Measurements from ENCODE around the gene FAM124A. TPM values are rescaled to one million over a fixed set of nuclear protein-coding genes. Genes with fewer than 3 reads are reported as not detected.

FAM124A gene
- total and polyA plus RNA-seq, 10 of the 15 experiments (the other 5 are each of a cell fraction or from before 2014, with no cell fraction given): not detected

DNA sequence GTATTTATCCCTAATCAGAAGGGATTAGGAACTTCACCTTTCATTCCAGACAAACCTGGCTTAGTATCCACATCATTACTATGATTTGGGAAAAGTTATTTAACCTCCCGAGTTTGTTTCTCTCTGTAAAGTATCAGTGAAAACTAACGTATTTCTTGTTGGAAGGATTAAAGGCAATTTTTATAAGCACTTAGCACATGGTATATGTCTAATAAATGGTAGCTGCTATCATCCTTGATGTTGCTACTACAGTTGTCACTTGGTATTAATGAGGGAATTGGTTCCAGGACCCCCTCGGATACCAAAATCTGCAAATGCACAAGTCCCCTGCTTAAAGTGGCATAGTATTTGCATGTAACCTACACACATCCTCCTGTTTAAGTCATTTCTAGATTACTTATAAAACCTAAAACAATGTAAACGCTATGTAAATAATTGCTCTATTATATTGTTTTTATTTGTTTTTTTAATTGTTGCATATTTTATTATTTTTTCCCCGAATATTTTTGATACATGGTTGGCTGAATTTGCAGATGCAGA is 42.7 kb upstream of the FAM124A start:
- FAIRE-seq (no peak), DNase-seq (ENCODE audit: low read depth, low spot score) (no peak), ATAC-seq (no peak)
- Histone ChIP-seq H3K36me3 (ENCODE audit: control insufficient read depth in 2 of 2, insufficient read depth in 2 of 2, low read length in 1 of 2) (no peaks in the 10 kb centered on the region), H3K4me2 (ENCODE audit: control insufficient read depth, insufficient read depth) (no peak overlapping the region), H3K27ac (ENCODE audit: control insufficient read depth, insufficient read depth) (no peak overlapping the region), H4K20me1 (ENCODE audit: control insufficient read depth, insufficient read depth) (no peaks in the 10 kb centered on the region), H3K79me2 (ENCODE audit: control insufficient read depth, insufficient read depth, low read length) (no peaks in the 10 kb centered on the region), H2AFZ (ENCODE audit: control insufficient read depth, low read depth, low read length) (no peak overlapping the region), H3K27me3 (replicated peaks in 1 of 2; ENCODE audit: control insufficient read depth in 2 of 2, insufficient read depth in 2 of 2, low read length in 1 of 2) (no peaks in the 10 kb centered on the region), H3K9me3 (replicated peaks; ENCODE audit: control insufficient read depth, insufficient read depth, low read length) (no peaks in the 10 kb centered on the region; the same call in 2 of the 3 replicates), H3K4me3 (no peak overlapping the region), H3K4me1 (ENCODE audit: control insufficient read depth, insufficient read depth, low read length) (no peaks in the 10 kb centered on the region), H3K9ac (ENCODE audit: control insufficient read depth, insufficient read depth, low read length) (no peak overlapping the region)
- POLR2A ChIA-PET: no interaction called here
- intact Hi-C loops (cut with micrococcal nuclease; ENCODE audit: unreplicated experiment): no loop called here
- in situ Hi-C loops (cut with MboI): no loop called here
- no peak for TF ChIP-seq MTA2 (IDR thresholded peaks at IDR 0.05; ENCODE audit: low read depth)
- no peak for TF ChIP-seq NFXL1 (IDR thresholded peaks at IDR 0.05; ENCODE audit: borderline replicate concordance)
- TF ChIP-seq BCL11A (IDR thresholded peaks at IDR 0.05; ENCODE audit: low read depth, low read length): no peak
- no peak for TF ChIP-seq KLF5 (IDR thresholded peaks at IDR 0.05; ENCODE audit: partially characterized antibody)
- no peak for TF ChIP-seq BMI1 (IDR thresholded peaks at IDR 0.05; ENCODE audit: borderline replicate concordance)
- TF ChIP-seq POU2F2 (IDR thresholded peaks at IDR 0.05; ENCODE audit: borderline replicate concordance, low read depth, low read length): no peak
- TF ChIP-seq HDGF (IDR thresholded peaks at IDR 0.05): no peak
- TF ChIP-seq, protein P1, sequence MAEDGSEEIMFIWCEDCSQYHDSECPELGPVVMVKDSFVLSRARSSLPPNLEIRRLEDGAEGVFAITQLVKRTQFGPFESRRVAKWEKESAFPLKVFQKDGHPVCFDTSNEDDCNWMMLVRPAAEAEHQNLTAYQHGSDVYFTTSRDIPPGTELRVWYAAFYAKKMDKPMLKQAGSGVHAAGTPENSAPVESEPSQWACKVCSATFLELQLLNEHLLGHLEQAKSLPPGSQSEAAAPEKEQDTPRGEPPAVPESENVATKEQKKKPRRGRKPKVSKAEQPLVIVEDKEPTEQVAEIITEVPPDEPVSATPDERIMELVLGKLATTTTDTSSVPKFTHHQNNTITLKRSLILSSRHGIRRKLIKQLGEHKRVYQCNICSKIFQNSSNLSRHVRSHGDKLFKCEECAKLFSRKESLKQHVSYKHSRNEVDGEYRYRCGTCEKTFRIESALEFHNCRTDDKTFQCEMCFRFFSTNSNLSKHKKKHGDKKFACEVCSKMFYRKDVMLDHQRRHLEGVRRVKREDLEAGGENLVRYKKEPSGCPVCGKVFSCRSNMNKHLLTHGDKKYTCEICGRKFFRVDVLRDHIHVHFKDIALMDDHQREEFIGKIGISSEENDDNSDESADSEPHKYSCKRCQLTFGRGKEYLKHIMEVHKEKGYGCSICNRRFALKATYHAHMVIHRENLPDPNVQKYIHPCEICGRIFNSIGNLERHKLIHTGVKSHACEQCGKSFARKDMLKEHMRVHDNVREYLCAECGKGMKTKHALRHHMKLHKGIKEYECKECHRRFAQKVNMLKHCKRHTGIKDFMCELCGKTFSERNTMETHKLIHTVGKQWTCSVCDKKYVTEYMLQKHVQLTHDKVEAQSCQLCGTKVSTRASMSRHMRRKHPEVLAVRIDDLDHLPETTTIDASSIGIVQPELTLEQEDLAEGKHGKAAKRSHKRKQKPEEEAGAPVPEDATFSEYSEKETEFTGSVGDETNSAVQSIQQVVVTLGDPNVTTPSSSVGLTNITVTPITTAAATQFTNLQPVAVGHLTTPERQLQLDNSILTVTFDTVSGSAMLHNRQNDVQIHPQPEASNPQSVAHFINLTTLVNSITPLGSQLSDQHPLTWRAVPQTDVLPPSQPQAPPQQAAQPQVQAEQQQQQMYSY (CRISPR knock-in tag; IDR thresholded peaks at IDR 0.05): no peak
- no peak for TF ChIP-seq CBFB (IDR thresholded peaks at IDR 0.05; ENCODE audit: low read depth)
- TF ChIP-seq, protein P2, sequence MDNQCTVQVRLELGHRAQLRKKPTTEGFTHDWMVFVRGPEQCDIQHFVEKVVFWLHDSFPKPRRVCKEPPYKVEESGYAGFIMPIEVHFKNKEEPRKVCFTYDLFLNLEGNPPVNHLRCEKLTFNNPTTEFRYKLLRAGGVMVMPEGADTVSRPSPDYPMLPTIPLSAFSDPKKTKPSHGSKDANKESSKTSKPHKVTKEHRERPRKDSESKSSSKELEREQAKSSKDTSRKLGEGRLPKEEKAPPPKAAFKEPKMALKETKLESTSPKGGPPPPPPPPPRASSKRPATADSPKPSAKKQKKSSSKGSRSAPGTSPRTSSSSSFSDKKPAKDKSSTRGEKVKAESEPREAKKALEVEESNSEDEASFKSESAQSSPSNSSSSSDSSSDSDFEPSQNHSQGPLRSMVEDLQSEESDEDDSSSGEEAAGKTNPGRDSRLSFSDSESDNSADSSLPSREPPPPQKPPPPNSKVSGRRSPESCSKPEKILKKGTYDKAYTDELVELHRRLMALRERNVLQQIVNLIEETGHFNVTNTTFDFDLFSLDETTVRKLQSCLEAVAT (IDR thresholded peaks at IDR 0.05): no peak
- TF ChIP-seq PML (IDR thresholded peaks at IDR 0.05; ENCODE audit: low read length): no peak
- TF ChIP-seq, protein P3, sequence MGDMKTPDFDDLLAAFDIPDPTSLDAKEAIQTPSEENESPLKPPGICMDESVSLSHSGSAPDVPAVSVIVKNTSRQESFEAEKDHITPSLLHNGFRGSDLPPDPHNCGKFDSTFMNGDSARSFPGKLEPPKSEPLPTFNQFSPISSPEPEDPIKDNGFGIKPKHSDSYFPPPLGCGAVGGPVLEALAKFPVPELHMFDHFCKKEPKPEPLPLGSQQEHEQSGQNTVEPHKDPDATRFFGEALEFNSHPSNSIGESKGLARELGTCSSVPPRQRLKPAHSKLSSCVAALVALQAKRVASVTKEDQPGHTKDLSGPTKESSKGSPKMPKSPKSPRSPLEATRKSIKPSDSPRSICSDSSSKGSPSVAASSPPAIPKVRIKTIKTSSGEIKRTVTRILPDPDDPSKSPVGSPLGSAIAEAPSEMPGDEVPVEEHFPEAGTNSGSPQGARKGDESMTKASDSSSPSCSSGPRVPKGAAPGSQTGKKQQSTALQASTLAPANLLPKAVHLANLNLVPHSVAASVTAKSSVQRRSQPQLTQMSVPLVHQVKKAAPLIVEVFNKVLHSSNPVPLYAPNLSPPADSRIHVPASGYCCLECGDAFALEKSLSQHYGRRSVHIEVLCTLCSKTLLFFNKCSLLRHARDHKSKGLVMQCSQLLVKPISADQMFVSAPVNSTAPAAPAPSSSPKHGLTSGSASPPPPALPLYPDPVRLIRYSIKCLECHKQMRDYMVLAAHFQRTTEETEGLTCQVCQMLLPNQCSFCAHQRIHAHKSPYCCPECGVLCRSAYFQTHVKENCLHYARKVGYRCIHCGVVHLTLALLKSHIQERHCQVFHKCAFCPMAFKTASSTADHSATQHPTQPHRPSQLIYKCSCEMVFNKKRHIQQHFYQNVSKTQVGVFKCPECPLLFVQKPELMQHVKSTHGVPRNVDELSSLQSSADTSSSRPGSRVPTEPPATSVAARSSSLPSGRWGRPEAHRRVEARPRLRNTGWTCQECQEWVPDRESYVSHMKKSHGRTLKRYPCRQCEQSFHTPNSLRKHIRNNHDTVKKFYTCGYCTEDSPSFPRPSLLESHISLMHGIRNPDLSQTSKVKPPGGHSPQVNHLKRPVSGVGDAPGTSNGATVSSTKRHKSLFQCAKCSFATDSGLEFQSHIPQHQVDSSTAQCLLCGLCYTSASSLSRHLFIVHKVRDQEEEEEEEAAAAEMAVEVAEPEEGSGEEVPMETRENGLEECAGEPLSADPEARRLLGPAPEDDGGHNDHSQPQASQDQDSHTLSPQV (IDR thresholded peaks at IDR 0.05): no peak
- TF ChIP-seq TCF12 (IDR thresholded peaks at IDR 0.05; ENCODE audit: low read depth, low read length): no peak
- no peak for TF ChIP-seq IKZF1 (conservative IDR thresholded peaks at IDR 0.05)
- SMC1A ChIA-PET (ENCODE audit: uncharacterized antibody, unreplicated experiment): no interaction called here
- RAD21 ChIA-PET (ENCODE audit: unreplicated experiment): no interaction called here
- 1% methylated on average over 5 of the region's 5 CpGs for WGBS (ENCODE audit: insufficient coverage, insufficient replicate concordance, low lambda C conversion rate, missing lambda C conversion rate)
- BruUV-seq (replicated peaks): no TSS peak
- CTCF ChIA-PET: no interaction called here

All from GM12878 (cell line).